ENCODE results near the gene LRRC14B.
A peak's percentile ranks its signal among the peaks of the same experiment; 100 is the strongest.
"Not testable (repeated sequence)": the region's sequence is repeated elsewhere in the genome, so short reads cannot be mapped to it uniquely, and the experiment has no call there.

LRRC14B gene

DNA sequence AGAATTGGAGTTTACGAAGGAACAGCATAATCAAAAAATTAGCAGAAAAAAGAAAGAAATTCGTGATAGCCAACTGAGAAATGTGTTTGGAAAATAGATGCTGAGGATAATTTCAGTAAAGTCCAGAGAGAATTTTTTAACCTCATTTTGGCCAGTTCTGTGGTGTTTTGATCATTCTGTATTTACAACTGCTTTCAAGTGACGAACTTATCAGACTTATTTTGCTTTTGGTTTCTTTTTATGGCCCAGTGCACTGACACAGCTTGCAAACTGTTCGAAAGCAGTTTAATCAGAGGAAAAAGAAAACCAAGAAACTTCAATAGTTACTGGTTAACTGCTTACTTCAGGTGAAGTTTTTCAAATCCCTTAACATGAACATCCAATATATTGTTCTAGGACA lies 28.7 kb downstream of the LRRC14B start:
- H3K4me3 ChIP-seq (ENCODE audit: low read depth, low read length), result peak overlapping the region; percentile 92
- TF ChIP-seq, protein P1, sequence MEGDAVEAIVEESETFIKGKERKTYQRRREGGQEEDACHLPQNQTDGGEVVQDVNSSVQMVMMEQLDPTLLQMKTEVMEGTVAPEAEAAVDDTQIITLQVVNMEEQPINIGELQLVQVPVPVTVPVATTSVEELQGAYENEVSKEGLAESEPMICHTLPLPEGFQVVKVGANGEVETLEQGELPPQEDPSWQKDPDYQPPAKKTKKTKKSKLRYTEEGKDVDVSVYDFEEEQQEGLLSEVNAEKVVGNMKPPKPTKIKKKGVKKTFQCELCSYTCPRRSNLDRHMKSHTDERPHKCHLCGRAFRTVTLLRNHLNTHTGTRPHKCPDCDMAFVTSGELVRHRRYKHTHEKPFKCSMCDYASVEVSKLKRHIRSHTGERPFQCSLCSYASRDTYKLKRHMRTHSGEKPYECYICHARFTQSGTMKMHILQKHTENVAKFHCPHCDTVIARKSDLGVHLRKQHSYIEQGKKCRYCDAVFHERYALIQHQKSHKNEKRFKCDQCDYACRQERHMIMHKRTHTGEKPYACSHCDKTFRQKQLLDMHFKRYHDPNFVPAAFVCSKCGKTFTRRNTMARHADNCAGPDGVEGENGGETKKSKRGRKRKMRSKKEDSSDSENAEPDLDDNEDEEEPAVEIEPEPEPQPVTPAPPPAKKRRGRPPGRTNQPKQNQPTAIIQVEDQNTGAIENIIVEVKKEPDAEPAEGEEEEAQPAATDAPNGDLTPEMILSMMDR (IDR thresholded peaks at IDR 0.05; ENCODE audit: borderline replicate concordance, insufficient read depth, low read depth, low read length), result no peak

DNA sequence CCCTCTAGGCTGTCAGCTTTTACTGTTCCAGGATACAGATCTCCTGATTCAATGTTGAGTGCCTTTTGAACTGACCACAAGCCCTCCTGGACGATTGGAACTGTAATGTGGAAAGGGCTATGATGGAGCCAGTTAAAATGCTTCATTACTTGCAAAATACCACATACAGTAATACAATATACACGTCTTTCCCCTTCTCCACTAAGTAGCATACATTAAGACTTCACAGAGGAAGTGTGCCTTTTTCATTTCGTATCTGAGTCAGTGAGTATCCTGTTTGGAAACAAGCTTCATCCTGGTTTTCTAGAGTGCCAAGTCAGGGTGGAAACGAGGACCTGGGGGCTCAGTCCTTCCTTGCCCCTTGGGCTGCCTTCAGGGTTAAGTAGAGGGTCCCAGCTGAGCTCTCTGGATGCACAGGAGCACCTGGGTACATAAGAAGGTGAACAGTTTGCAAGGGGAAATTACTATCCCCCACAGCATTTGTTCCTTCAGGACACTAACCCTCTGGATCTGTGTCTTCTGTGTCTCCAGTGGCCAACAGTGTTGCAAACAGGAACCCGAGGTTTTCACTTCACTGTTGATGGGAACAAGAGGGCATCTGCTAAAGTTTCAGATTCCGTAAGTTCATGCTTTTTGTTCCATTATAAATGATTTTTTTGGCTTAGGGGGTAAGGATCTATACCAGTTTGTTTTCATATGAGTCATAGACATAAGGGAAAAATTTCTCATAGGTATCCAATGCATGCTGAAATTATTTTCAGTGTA lies 31.8 kb downstream of the LRRC14B start:
- not testable (repeated sequence) for H3K4me3 ChIP-seq (ENCODE audit: low read depth, low read length)

DNA sequence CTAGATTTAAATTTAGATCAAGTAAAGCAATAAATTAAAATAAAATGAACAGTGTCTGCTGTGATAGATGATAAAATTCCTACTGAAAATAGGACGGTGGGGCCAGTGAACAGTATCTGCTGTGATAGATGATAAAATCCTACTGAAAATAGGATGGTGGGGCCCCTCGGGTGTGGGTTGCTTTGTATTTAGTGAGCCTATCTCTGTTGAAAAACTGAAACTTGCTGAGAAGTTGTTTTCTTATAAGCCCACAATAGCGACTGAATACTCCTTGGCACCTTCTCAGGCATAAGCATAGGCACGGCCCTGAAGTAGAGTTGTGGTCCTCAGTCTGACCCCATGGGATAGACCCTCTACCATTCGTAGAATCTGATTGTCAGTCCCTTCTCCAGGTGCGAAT lies 32.5 kb downstream of the LRRC14B start:
- H3K4me3 ChIP-seq (ENCODE audit: low read depth, low read length), result no peak overlapping the region
- TF ChIP-seq, protein P1 (IDR thresholded peaks at IDR 0.05; ENCODE audit: borderline replicate concordance, insufficient read depth, low read depth, low read length), result no peak

DNA sequence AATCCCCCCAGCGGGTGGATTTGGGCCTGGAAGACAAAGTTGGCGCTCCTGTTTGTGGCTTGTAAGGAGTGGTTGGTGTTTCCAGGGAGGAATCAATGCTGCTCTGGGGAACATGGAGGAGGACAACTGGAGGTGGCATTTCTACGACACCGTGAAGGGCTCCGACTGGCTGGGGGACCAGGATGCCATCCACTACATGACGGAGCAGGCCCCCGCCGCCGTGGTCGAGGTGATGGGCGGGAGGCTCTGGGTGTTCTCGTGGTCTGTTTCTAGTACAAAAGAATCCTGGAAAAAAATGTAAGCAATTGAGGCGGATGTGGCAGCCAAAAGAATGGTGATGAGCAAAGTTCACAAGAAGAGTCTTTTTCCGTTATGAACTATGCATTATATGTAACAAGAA lies 34.0 kb downstream of the LRRC14B start:
- no peak overlapping the region for H3K4me3 ChIP-seq (ENCODE audit: low read depth, low read length)
- TF ChIP-seq, protein P1 (IDR thresholded peaks at IDR 0.05; ENCODE audit: borderline replicate concordance, insufficient read depth, low read depth, low read length), result no peak

DNA sequence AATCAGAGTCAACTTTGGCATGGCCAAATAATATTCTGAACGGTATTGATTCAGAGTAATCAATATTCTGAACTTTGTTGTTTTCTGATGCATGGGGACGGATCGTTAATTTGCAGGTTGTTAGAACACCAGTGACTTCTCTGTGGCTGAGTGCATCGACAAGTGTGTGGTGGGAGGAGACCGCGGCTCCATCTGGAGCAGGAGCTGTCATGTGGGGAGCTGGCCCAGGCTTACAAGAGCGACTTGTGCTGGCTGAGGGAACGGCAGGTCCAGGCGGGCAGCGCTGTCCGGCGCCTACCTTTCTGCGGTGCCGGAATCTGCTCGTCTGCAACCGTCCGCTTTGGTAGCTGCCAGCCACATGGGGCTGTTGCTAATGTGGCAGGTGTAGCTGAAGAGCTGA lies 36.1 kb downstream of the LRRC14B start:
- H3K4me3 ChIP-seq (ENCODE audit: low read depth, low read length), result not testable (repeated sequence)

DNA sequence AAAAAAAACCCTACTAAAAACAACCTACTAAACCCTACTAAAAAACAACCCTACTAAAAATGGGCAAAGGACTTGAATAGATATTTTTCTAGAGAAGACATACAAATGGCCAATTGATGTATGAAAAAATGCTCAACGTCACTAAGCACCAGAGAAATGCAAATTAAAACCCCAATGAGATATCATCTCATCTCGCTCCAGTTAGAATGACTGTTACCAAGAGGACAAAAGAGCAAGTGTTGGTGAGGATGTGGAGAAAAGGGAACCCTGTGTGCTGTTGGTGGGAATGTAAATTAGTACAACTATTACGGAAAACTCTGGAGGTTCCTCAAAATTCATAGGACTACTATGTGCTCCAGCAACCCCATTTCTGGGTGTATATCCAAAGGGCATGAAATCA lies 37.6 kb downstream of the LRRC14B start:
- no peak overlapping the region for H3K4me3 ChIP-seq (ENCODE audit: low read depth, low read length)
- TF ChIP-seq, protein P1 (IDR thresholded peaks at IDR 0.05; ENCODE audit: borderline replicate concordance, insufficient read depth, low read depth, low read length), result no peak

DNA sequence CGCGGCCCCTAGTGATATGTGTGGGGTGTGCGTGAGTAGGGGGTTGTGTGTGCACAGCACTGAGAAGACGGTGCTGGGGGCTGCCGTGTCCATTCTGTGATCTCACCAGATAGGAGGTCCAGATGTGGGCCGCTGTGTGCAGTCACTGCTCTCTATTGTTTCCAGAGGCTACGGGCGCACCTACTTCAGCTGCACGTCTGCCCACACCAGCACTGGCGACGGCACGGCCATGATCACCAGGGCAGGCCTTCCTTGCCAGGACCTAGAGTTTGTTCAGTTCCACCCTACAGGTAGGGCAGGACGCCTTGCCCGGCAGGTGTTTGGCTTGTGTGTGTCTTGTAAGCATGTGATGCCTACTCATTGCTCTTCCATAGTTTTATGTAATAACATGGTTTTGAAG lies 39.4 kb downstream of the LRRC14B start:
- no peak overlapping the region for H3K4me3 ChIP-seq (ENCODE audit: low read depth, low read length)
- TF ChIP-seq, protein P1 (IDR thresholded peaks at IDR 0.05; ENCODE audit: borderline replicate concordance, insufficient read depth, low read depth, low read length), result no peak

DNA sequence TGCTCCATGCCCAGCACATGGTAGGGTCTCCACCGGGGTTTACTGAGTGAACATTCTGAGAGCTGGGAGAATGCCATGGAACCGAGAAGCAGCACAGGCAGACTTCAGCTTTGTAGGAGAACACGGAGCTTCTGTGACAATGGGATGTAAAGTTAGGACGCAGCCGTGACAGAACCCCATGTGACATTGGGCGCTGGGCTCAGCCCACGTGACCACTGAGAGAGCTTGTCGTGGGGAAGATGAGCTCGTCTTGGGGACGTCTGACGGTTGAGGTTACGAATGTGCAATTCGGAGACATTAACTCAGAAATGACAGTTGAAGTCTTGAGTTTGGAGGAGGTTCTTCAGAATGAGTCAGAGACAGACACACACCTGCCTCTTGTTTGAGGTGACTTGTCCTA lies 40.4 kb downstream of the LRRC14B start:
- no peak overlapping the region for H3K4me3 ChIP-seq (ENCODE audit: low read depth, low read length)
- TF ChIP-seq, protein P1 (IDR thresholded peaks at IDR 0.05; ENCODE audit: borderline replicate concordance, insufficient read depth, low read depth, low read length), result no peak

DNA sequence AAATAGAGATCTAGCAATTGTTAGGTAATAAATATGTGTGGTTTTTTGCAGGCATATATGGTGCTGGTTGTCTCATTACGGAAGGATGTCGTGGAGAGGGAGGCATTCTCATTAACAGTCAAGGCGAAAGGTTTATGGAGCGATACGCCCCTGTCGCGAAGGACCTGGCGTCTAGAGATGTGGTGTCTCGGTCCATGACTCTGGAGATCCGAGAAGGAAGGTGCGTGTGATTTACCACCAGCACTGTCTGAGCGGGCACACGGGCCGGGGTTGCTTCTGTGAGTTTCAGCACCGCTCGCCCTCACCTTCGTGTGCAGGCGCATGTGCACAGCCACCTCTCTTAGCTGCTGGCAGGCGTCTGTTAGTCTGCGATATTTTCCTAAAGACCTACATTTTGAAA lies 42.1 kb downstream of the LRRC14B start:
- H3K4me3 ChIP-seq (ENCODE audit: low read depth, low read length), result not testable (repeated sequence)
